Measurements from ENCODE around the gene APOBEC2.

GRCh38 chr6:41098366-41098765 is 45.4 kb downstream of the APOBEC2 start:
- TF ChIP-seq, protein P1, sequence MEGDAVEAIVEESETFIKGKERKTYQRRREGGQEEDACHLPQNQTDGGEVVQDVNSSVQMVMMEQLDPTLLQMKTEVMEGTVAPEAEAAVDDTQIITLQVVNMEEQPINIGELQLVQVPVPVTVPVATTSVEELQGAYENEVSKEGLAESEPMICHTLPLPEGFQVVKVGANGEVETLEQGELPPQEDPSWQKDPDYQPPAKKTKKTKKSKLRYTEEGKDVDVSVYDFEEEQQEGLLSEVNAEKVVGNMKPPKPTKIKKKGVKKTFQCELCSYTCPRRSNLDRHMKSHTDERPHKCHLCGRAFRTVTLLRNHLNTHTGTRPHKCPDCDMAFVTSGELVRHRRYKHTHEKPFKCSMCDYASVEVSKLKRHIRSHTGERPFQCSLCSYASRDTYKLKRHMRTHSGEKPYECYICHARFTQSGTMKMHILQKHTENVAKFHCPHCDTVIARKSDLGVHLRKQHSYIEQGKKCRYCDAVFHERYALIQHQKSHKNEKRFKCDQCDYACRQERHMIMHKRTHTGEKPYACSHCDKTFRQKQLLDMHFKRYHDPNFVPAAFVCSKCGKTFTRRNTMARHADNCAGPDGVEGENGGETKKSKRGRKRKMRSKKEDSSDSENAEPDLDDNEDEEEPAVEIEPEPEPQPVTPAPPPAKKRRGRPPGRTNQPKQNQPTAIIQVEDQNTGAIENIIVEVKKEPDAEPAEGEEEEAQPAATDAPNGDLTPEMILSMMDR (IDR thresholded peaks at IDR 0.05), result no peak
- TF ChIP-seq POLR2AphosphoS5 (IDR thresholded peaks at IDR 0.05; ENCODE audit: insufficient read depth in 1 of 2, low read depth in 1 of 2) (no peak), POLR2A (IDR thresholded peaks at IDR 0.05) (no peak)
